K562 (cell line): Measurements from ENCODE around the gene RPLP2. TPM values are rescaled to one million over a fixed set of nuclear protein-coding genes. Genes with fewer than 3 reads are reported as not detected.

Source experiments
- BCOR ChIP-seq: fragments of 450-650 bp; IDR thresholded peaks from 2 replicates; pipeline ENCODE4 v1.6.1; 2016
- CHD1 ChIP-seq: fragments of 200-600 bp; sonication (generic); IDR thresholded peaks from one replicate; pipeline ENCODE4 v1.6.1; 2012; ENCODE audit warnings: mild to moderate bottlenecking, moderate library complexity, low read length, inconsistent platforms
- ESRRB ChIP-seq: fragments of 250-450 bp; sonication (Bioruptor Pico); IDR thresholded peaks from 2 replicates; pipeline ENCODE4 v1.5.0; 2020; ENCODE audit warnings: mild to moderate bottlenecking, moderate library complexity, borderline replicate concordance
- HDAC1 ChIP-seq, 2 experiments: fragments of 450-650 bp; IDR thresholded peaks; 2 replicates each; pipeline ENCODE4 v1.6.1; 2016 to 2017; ENCODE audit warnings: inconsistent platforms in 1 of 2, mild to moderate bottlenecking in 1 of 2, moderate library complexity in 1 of 2
- MAFK ChIP-seq: IDR thresholded peaks from 2 replicates; pipeline ENCODE4 v1.6.1; 2011; ENCODE audit warnings: low read length, improper control_type of control experiment
- NCOA1 ChIP-seq: fragments of 450-650 bp; IDR thresholded peaks from 2 replicates; pipeline ENCODE4 v1.6.1; 2016; ENCODE audit warnings: low read depth
- POLR2H ChIP-seq: IDR thresholded peaks from 2 replicates; pipeline ENCODE4 v1.6.1; 2016; ENCODE audit warnings: missing genetic modification characterization, low read depth, mild to moderate bottlenecking, control low read depth, missing compliant biosample characterization, moderate library complexity
- RBM25 ChIP-seq: fragments of 200-400 bp; formaldehyde crosslinking; IDR thresholded peaks from 2 replicates; pipeline ENCODE4 v1.6.1; 2018; ENCODE audit warnings: low read length, low read depth, moderate library complexity; ENCODE audit not compliant: severe bottlenecking
- SIN3A ChIP-seq, 2 experiments: fragments of 150-350 bp in 1 of 2; IDR thresholded peaks; 2 replicates each; pipeline ENCODE4 v1.6.1; 2011 to 2016; ENCODE audit warnings: borderline replicate concordance in 2 of 2, low read depth in 2 of 2, low read length in 2 of 2, mild to moderate bottlenecking in 2 of 2, moderate library complexity in 2 of 2; ENCODE audit not compliant: control insufficient read depth in 1 of 2
- SOX6 ChIP-seq: fragments of 450-650 bp; IDR thresholded peaks from 2 replicates; pipeline ENCODE4 v1.6.1; 2014; ENCODE audit warnings: mild to moderate bottlenecking
- ZBTB1 ChIP-seq: sonication (generic); formaldehyde crosslinking; IDR thresholded peaks from 2 replicates; pipeline ENCODE4 v1.8.1; 2023; ENCODE audit warnings: missing genetic modification reagents, low read depth, mild to moderate bottlenecking, borderline replicate concordance
- ZEB2 ChIP-seq: fragments of 450-650 bp; IDR thresholded peaks from 2 replicates; pipeline ENCODE4 v1.6.1; 2016
- ZFPM2 ChIP-seq: fragments of 250-450 bp; sonication (Bioruptor Pico); IDR thresholded peaks from 2 replicates; pipeline ENCODE4 v1.5.1; 2022; ENCODE audit warnings: mild to moderate bottlenecking
- ZNF143 ChIP-seq: sonication (generic); formaldehyde crosslinking; IDR thresholded peaks from 2 replicates; pipeline ENCODE4 v1.9.0; 2022; ENCODE audit warnings: mild to moderate bottlenecking, missing genetic modification reagents
- ZNF263 ChIP-seq: sonication (generic); formaldehyde crosslinking; IDR thresholded peaks from 2 replicates; pipeline ENCODE4 v1.8.0; 2022; ENCODE audit warnings: mild to moderate bottlenecking, missing genetic modification reagents, borderline replicate concordance
- ZNF75A ChIP-seq: fragments of 450-650 bp; formaldehyde crosslinking; IDR thresholded peaks from 2 replicates; pipeline ENCODE4 v1.4.0; 2020; ENCODE audit warnings: mild to moderate bottlenecking
- polyA plus RNA-seq, 8 experiments: library from polyadenylated mRNA; depleted of rRNA in 4 of 8; stranded (reverse) in 5 of 8; unstranded in 3 of 8; fragments of >200 nt; fragmentation: Nextera tagmentation in 2 of 8; fragmentation: Illumina TruSeq in 1 of 8; extraction: Ambion mirVana in 2 of 8; extraction: Trizol in 1 of 8; gene quantifications; 2 replicates each; pipeline versions ENCODE4 v1.2.1 to v1.2.3, GENCODE V29; 2011 to 2014; ENCODE audit warnings: inconsistent platforms in 1 of 8, missing spikeins in 1 of 8
- total RNA-seq, 7 experiments: library from RNA; depleted of rRNA in 6 of 7; stranded (reverse); fragments of >200 nt in 6 of 7; fragmentation: Illumina TruSeq in 2 of 7; extraction: Trizol in 2 of 7; gene quantifications; 2 replicates each; pipeline versions ENCODE4 v1.2.1 to v1.2.3, GENCODE V29; 2011 to 2021; ENCODE audit warnings: low replicate concordance in 1 of 7
- TF ChIP-seq, protein P1 (sequence below): fragments of 450-650 bp; conservative IDR thresholded peaks from 2 replicates; pipeline ENCODE4 v1.6.1; 2016; ENCODE audit warnings: missing genetic modification characterization, low read depth, mild to moderate bottlenecking, control low read depth, missing compliant biosample characterization
- TF ChIP-seq, protein P2 (sequence below): fragments of 450-650 bp; IDR thresholded peaks from 2 replicates; pipeline ENCODE4 v1.6.1; 2016; ENCODE audit warnings: missing biosample characterization, missing genetic modification characterization
- TF ChIP-seq, protein P3 (sequence below): sonication (generic); formaldehyde crosslinking; IDR thresholded peaks from 2 replicates; pipeline ENCODE4 v1.8.0; 2022; ENCODE audit warnings: missing genetic modification reagents, mild to moderate bottlenecking, moderate library complexity, borderline replicate concordance
- TF ChIP-seq, protein P4 (sequence below): sonication (generic); formaldehyde crosslinking; IDR thresholded peaks from 2 replicates; pipeline ENCODE4 v1.8.1; 2023; ENCODE audit warnings: mild to moderate bottlenecking, missing genetic modification reagents
- TF ChIP-seq, protein P5 (sequence below): fragments of 450-650 bp; IDR thresholded peaks from 2 replicates; pipeline ENCODE4 v1.6.1; 2016; ENCODE audit warnings: antibody characterized with exemption

The RPLP2 gene
- total and polyA plus RNA-seq, 9 of the 15 experiments (the other 6 are each of a cell fraction or from before 2014, with no cell fraction given): 528 to 3,807 (median 1,633) TPM

DNA sequence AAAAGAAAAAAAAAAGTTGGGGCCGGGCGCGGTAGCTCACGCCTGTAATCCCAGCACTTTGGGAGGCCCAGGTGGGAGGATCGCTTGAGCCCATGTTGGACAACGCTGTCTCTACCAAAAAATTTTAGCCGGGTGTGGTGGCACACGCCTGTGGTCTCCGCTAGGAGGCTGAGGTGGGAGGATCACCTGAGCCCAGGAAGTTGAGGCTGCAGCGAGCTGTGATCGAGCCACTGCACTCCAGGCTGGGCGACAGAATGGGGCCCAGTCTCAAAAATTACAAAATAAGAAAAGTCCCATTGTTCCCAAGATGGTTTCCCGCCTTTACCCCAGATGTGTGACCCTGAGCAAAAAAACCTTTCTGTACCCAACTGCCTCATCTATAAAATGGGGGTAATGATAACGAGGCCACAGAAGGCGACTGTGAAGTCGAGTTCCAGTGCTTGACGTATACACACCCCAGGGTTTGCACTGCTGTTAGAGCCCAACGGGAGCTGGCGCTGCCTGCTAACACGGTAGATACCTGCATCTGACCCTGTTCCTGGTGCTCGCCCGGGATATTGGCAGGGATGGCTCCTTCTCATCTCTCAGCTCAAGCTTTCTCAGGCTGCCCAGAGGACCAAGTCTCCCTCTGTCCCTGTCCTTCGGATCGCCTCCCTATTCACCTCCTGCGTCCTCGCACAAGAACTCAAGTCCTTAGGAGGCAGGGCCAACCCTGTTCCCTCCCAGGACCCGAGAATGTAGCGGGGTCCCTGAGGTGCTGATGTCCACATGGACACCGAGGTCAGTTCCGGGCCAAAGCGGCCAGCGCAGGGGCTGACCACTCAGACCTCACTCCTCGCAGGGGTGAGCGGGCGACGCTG is 1.1 kb upstream of the RPLP2 start (continued):
- TF ChIP-seq, protein P1, sequence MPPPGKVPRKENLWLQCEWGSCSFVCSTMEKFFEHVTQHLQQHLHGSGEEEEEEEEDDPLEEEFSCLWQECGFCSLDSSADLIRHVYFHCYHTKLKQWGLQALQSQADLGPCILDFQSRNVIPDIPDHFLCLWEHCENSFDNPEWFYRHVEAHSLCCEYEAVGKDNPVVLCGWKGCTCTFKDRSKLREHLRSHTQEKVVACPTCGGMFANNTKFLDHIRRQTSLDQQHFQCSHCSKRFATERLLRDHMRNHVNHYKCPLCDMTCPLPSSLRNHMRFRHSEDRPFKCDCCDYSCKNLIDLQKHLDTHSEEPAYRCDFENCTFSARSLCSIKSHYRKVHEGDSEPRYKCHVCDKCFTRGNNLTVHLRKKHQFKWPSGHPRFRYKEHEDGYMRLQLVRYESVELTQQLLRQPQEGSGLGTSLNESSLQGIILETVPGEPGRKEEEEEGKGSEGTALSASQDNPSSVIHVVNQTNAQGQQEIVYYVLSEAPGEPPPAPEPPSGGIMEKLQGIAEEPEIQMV (tag): no peak
- TF ChIP-seq BCOR (peak; percentile 50; the same call in 1 of the 2 replicates), ESRRB (CRISPR knock-in tag) (no peak), ZEB2 (peak; percentile 58; the same call in 1 of the 2 replicates), ZNF143 (no peak), SOX6 (no peak), ZNF75A (no peak), ZNF263 (CRISPR knock-in tag) (no peak), ZBTB1 (CRISPR knock-in tag) (no peak), NCOA1 (no peak), SIN3A (IDR thresholded peaks at IDR 0.05; ENCODE audit: borderline replicate concordance in 2 of 2, control insufficient read depth in 1 of 2, low read depth in 2 of 2, low read length in 2 of 2) (0 out of 4 replicates have a peak, but pooled peaks of 1 of the 2 experiments have one; percentile 42), ZFPM2 (CRISPR knock-in tag) (0 out of 2 replicates have a peak, but pooled peaks have one; percentile 9), CHD1 (no peak), POLR2H (tag) (no peak), MAFK (no peak), RBM25 (peak; percentile 62), HDAC1 (IDR thresholded peaks at IDR 0.05) (no peak)
- TF ChIP-seq, protein P2, sequence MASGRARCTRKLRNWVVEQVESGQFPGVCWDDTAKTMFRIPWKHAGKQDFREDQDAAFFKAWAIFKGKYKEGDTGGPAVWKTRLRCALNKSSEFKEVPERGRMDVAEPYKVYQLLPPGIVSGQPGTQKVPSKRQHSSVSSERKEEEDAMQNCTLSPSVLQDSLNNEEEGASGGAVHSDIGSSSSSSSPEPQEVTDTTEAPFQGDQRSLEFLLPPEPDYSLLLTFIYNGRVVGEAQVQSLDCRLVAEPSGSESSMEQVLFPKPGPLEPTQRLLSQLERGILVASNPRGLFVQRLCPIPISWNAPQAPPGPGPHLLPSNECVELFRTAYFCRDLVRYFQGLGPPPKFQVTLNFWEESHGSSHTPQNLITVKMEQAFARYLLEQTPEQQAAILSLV: no peak
- TF ChIP-seq, protein P3, sequence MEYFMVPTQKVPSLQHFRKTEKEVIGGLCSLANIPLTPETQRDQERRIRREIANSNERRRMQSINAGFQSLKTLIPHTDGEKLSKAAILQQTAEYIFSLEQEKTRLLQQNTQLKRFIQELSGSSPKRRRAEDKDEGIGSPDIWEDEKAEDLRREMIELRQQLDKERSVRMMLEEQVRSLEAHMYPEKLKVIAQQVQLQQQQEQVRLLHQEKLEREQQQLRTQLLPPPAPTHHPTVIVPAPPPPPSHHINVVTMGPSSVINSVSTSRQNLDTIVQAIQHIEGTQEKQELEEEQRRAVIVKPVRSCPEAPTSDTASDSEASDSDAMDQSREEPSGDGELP (CRISPR knock-in tag): no peak
- TF ChIP-seq, protein P4, sequence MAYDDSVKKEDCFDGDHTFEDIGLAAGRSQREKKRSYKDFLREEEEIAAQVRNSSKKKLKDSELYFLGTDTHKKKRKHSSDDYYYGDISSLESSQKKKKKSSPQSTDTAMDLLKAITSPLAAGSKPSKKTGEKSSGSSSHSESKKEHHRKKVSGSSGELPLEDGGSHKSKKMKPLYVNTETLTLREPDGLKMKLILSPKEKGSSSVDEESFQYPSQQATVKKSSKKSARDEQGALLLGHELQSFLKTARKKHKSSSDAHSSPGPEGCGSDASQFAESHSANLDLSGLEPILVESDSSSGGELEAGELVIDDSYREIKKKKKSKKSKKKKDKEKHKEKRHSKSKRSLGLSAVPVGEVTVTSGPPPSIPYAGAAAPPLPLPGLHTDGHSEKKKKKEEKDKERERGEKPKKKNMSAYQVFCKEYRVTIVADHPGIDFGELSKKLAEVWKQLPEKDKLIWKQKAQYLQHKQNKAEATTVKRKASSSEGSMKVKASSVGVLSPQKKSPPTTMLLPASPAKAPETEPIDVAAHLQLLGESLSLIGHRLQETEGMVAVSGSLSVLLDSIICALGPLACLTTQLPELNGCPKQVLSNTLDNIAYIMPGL (CRISPR knock-in tag): 0 out of 2 replicates have a peak, but pooled peaks have one; percentile 49
- TF ChIP-seq, protein P5, sequence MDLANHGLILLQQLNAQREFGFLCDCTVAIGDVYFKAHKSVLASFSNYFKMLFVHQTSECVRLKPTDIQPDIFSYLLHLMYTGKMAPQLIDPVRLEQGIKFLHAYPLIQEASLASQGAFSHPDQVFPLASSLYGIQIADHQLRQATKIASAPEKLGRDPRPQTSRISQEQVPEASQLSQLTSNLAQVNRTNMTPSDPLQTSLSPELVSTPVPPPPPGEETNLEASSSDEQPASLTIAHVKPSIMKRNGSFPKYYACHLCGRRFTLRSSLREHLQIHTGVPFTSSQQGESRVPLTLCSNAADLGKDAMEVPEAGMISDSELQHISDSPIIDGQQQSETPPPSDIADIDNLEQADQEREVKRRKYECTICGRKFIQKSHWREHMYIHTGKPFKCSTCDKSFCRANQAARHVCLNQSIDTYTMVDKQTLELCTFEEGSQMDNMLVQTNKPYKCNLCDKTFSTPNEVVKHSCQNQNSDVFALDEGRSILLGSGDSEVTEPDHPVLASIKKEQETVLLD: 0 out of 2 replicates have a peak, but pooled peaks have one; percentile 29
